Mucosa of rectum (tissue), 2 donors: ENCODE results near the gene NEK6.

Source experiments
- H3K27ac ChIP-seq, 2 donors: one replicate each; pipeline ENCODE4 v1.7.0; 2013; ENCODE audit warnings: inconsistent platforms in 2 of 2, low read depth in 2 of 2, low read length in 2 of 2
- H3K27me3 ChIP-seq, 2 donors: one replicate each; pipeline ENCODE4 v1.7.0; 2013; ENCODE audit warnings: low read length in 2 of 2; ENCODE audit not compliant: control insufficient read depth in 2 of 2, insufficient read depth in 2 of 2
- H3K36me3 ChIP-seq, 2 donors: one replicate each; pipeline ENCODE4 v1.7.0; 2013; ENCODE audit warnings: low read length in 2 of 2; ENCODE audit not compliant: control insufficient read depth in 2 of 2, insufficient read depth in 2 of 2
- H3K4me1 ChIP-seq, 2 donors: one replicate each; pipeline ENCODE4 v1.7.0; 2013; ENCODE audit warnings: low read length in 2 of 2, mild to moderate bottlenecking in 1 of 2; ENCODE audit not compliant: control insufficient read depth in 2 of 2, insufficient read depth in 2 of 2
- H3K4me3 ChIP-seq, 2 donors: one replicate each; pipeline ENCODE4 v1.7.0; 2013; ENCODE audit warnings: low read length in 2 of 2
- H3K9ac ChIP-seq, 2 donors: one replicate each; pipeline ENCODE4 v1.7.0; 2013; ENCODE audit warnings: low read length in 2 of 2, low read depth in 1 of 2, mild to moderate bottlenecking in 1 of 2
- H3K9me3 ChIP-seq, 2 donors: one replicate each; pipeline ENCODE4 v1.7.0; 2013; ENCODE audit warnings: low read length in 2 of 2; ENCODE audit not compliant: control insufficient read depth in 2 of 2
- donor health status: healthy.
- donor health status: Normal muscosa, but diverticular disease.

The NEK6 gene

DNA sequence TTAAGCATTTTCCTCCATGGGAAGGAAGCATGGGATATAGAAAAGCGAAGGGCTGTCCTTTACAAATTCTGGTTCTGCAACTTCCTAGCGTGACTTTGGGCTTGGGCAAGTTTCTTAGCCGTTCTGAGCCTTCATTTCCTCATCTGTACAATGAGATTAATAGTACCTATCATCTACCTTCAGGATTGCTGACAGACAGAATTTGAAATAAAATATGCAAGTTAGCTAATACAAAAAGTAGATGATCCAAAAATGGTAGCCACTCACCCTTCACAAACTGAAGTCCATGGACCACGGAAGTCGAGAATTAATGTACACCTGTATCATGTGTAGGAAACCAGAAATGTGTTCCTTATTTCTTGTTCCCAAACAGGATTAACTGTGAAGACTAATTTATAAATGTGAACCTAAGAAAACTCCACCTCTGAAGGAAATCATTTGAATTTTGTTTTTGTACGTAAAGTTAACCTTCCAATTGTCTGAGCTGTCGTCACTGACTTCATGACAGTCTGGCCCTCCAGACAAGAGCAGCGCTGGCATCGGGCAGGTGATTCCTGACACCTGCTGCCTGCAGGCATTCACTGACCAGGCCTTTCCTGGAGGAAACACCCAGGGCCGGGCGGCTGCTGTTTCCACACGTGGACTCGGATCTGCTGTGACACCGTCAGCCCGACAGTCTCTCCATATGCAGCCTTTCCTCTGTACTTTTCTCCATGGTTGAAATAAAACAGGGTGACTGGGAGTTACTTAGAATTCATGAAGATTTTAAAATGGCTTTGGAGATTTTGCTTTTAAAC lies 94.1 kb downstream of the NEK6 start:
- H3K9me3 ChIP-seq, result no peaks in the 10 kb centered on the region
- H3K27ac ChIP-seq, result no peak overlapping the region
- H3K36me3 ChIP-seq, result peaks cover 78 to 81% of the 10 kb centered on the region in 2 donors
- no peaks in the 10 kb centered on the region for H3K27me3 ChIP-seq
- no peaks in the 10 kb centered on the region for H3K4me1 ChIP-seq
- H3K4me3 ChIP-seq, result no peak overlapping the region
- H3K9ac ChIP-seq, result no peak overlapping the region

DNA sequence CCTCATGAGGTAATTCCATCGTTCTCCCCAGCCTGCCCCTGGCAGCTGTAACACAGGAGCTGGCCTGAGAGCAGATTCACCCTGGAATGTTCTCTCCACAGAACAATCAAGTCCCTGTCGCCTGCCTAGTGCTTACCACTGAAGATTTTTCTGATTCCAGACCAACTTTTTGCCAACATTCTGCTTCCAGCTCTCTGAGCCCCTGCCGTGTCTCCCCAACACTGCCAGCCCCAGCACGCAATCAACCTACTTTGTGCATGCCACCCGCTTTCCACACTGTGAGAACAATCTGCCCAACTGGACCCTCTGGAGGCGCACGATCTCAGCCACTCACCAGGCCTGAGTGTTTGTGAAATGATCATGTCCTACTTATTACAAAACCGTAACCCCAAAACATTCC lies 94.9 kb downstream of the NEK6 start:
- Histone ChIP-seq H3K27me3 (no peaks in the 10 kb centered on the region), H3K4me1 (no peaks in the 10 kb centered on the region), H3K27ac (no peak overlapping the region), H3K9me3 (no peaks in the 10 kb centered on the region), H3K4me3 (no peak overlapping the region), H3K9ac (no peak overlapping the region), H3K36me3 (peaks cover 75 to 76% of the 10 kb centered on the region in 2 donors)

DNA sequence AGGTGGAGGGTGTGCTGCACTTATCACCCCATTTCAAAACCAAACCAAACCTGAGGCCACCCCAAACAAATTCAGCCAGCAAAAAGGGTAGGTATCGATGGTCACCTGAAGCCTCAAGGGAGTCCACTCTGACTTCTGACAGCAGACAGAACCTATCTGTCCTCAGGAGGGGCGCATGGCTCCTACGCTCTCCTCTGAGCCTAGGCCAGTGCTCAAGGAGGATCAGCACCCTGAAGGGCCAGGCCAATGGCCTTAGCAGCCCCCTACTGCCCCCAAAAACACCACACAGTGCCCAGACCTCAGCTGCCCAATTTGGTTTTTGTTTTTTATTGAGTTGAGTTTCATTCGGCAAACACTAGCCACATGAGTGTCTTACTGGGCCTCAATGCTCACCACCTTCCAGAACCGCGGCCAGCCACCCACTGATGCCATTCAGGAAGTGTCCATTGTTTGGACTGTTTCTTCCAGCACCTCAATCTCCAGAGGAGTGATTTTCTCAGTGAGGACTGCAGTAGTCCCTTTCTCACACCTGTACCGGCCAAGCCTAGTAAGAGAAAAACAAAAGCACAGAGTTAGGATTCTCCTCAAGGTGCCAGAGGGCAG lies 95.5 kb downstream of the NEK6 start:
- Histone ChIP-seq H3K4me3 (no peak overlapping the region), H3K4me1 (no peaks in the 10 kb centered on the region), H3K9ac (no peak overlapping the region), H3K36me3 (peaks cover 69 to 73% of the 10 kb centered on the region in 2 donors), H3K27ac (no peak overlapping the region), H3K9me3 (no peaks in the 10 kb centered on the region), H3K27me3 (no peaks in the 10 kb centered on the region)

DNA sequence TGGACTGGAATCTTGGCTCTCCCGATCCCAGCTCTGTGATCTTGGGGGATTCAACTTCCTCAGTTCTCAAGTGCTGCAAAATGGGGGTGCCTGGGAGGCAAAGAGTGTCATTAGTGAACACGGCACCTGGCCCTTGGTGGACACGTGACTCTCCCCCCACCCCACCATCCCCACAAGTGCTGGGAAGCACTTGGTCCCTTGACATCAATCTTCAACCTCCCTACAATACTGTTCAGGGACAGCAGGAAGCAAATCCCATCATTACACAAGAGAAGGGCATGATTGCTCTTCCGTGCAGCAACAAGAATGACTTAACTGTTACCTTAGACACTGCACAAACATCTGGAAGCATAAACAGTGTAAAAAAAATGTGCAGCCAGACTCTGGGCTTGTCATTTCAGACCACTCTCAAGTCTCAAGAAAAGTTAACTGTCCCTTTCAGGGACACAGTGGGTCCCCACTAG lies 96.1 kb downstream of the NEK6 start:
- Histone ChIP-seq H3K9ac (no peak overlapping the region), H3K4me1 (no peaks in the 10 kb centered on the region), H3K27me3 (no peaks in the 10 kb centered on the region), H3K27ac (no peak overlapping the region), H3K9me3 (no peaks in the 10 kb centered on the region), H3K36me3 (peaks cover 63 to 67% of the 10 kb centered on the region in 2 donors), H3K4me3 (no peak overlapping the region)

DNA sequence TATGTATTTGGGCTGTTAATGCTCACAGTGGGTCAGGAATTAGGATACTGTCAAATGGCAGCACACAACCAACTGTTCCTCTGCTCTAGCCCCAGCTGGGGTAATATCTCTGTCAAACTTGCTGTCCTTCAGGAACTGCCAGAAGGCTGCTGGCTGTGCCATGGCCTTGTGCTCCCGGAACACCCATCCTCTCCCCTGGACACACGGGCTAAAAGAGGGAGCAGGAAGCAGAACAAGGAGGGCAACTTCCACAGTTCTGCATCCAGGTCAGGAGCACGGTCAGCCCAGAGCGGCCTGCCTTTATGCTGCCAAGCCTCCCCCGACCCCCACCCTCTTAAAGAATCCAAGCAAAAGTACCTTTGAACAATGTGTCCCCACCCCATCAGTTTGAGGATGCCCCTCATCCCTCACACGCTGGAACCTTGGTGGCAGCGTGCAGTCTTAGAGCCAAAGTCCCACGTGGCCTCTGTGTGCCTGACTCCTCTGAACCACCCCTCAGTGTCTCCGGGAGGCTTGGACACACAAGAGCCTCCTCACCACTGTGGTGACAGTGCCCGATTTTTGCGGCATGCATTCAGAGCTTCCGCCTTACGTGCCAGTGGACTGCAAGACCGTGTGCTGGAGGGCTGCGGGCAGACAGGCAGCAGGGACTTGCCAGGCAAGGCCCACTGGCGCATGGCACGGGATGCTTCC lies 96.7 kb downstream of the NEK6 start:
- H3K9me3 ChIP-seq, result no peaks in the 10 kb centered on the region
- no peaks in the 10 kb centered on the region for H3K27me3 ChIP-seq
- no peak overlapping the region for H3K9ac ChIP-seq
- H3K27ac ChIP-seq, result no peak overlapping the region
- H3K36me3 ChIP-seq, result peaks cover 58 to 65% of the 10 kb centered on the region in 2 donors
- no peaks in the 10 kb centered on the region for H3K4me1 ChIP-seq
- H3K4me3 ChIP-seq, result no peak overlapping the region

DNA sequence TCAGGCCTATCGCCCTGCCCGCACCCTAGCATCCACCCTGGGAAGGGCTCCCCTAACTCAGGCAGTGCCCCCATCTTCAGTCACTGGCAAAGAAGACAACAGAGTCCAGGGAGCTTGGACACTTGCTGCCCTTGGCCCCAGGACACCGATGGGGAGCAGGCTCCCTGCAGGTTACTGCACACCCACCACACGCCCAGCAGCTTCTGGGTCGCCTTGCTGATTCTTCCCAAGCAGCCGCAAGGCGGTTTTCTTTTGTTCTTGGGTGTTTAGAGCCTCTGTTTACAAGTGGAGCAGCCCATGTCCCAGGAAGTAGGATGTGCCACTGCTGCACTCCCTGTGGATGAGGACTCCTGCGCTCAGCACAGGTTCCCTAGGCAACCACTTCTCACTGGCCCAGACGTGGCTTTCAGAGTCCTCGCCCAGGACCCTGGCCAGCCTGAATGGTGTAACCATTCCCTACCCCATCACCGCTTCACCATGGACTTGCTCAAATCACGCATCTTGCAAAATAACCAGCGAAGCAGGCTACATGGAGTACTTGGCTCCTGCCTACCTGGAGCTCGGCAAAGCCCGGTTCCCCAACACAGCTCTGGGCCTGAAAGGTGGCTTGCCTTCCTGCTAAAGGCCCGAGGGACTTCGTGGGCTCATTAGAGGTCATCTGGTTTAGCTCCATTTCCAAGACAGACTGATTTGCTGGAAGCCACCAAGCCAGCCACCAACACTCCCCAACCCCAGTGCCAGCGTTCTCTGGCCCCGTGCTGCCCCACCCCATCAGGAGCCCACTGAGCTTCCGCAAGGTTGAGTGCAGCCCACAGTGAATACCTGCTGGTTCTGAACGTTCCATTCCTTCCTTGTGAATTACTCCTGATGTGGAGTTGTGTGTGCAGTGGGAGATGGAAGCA lies 97.5 kb downstream of the NEK6 start:
- Histone ChIP-seq H3K4me3 (no peak overlapping the region), H3K9ac (no peak overlapping the region), H3K36me3 (peaks cover 57% of the 10 kb centered on the region in 2 donors), H3K9me3 (no peaks in the 10 kb centered on the region), H3K27ac (no peak overlapping the region), H3K27me3 (no peaks in the 10 kb centered on the region), H3K4me1 (no peaks in the 10 kb centered on the region)

DNA sequence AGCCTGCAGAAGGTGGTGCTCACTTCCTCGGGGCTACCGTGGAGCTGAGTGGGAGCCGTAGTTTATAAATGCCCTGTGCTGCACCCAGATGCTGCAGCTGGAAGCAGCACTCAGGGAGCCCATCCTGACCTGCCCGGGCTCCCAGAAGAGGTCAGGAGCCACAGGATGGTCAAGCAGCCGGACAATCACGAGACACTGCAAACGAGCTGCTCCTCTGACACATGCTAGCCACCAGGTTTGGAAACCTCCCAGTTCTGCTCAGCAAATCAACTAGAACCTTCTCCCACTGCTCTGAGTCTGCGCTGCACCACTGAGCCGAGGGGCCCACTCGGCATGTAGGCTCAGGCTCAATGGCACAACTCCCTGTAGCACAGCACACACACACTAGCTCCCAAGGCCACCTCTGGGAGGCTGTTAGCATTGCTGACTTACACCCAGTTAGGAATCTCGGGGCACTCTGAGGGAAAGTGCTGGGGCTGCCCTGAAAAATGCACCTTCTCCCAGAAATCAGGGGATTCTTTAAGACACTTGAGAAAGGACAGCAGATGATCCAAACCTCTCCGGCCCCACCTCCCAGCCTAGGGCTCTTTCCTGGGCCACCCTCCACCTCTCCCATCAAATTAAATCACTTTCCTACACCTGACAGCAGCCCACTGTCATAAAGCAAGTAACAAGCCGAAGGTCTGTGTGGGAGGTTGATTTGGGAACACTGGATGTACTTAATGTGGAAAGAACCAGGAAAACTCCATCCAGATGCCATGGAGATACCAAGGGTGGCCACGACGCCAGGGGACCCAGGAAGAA lies 98.4 kb downstream of the NEK6 start:
- Histone ChIP-seq H3K4me3 (no peak overlapping the region), H3K36me3 (peaks cover 49% of the 10 kb centered on the region in 2 donors), H3K9me3 (no peaks in the 10 kb centered on the region), H3K4me1 (no peaks in the 10 kb centered on the region), H3K27me3 (no peaks in the 10 kb centered on the region), H3K9ac (no peak overlapping the region), H3K27ac (no peak overlapping the region)

DNA sequence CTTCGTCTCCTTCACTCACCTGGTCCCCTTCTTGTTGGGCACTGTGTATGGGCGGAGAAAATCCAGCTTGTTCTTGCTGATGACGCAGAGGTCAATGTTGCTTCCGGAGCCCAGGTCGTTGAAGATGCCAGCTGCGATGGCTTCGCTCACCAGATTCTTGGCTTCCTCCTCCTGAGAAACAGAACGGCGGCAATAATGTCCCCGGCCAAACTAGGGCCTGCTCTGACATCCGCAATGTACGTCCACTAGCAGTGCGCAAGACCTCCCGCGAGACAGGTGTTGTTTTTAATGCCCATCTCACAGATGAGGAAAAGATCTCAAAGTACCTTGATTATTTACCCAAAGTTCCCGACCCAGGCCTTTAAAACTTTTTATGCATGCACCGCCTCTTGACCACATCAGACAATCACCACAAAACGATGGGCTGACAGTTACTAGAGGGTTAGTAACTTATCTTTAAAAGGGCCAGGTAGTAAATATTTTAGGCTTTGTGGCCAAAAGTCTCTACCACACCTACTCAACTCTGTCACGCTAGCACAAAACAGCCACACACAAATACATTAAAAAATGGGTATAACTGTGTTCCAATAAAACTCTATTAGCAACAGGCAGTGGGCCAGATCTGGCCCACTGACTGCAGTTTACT lies 99.1 kb downstream of the NEK6 start:
- Histone ChIP-seq H3K27ac (no peak overlapping the region), H3K27me3 (no peaks in the 10 kb centered on the region), H3K4me3 (no peak overlapping the region), H3K36me3 (peaks cover 42% of the 10 kb centered on the region in 2 donors), H3K9me3 (no peaks in the 10 kb centered on the region), H3K4me1 (no peaks in the 10 kb centered on the region), H3K9ac (no peak overlapping the region)
